Heart right ventricle (tissue), 16 donors: ENCODE results near the gene ANXA2. TPM values are rescaled to one million over a fixed set of nuclear protein-coding genes. Genes with fewer than 3 reads are reported as not detected.
A peak's percentile ranks its signal among the peaks of the same experiment; 100 is the strongest.

Experiments
- ATAC-seq, 8 donors: fragments of 200-7000 bp; cut with Tn5 transposase; one replicate each; pipeline ENCODE4 v1.9.1; 2020; ENCODE audit warnings: mild to moderate bottlenecking in 8 of 8, moderate library complexity in 8 of 8, moderate number of reproducible peaks in 1 of 8
- DNase-seq, 2 donors: peaks; one replicate each; pipeline ENCODE4 v3.0.0-alpha.2; 2020
- H3K27ac ChIP-seq, 10 donors: fragments of 200-600 bp; sonication (generic) in 2 of 10; one replicate each; pipeline versions ENCODE4 v1.5.0 to v1.8.0; 2020 to 2022; ENCODE audit warnings: mild to moderate bottlenecking in 3 of 10
- H3K27me3 ChIP-seq, 7 donors: fragments of 200-600 bp; one replicate each; pipeline ENCODE4 v1.8.0; 2021 to 2022; ENCODE audit warnings: mild to moderate bottlenecking in 2 of 7
- H3K36me3 ChIP-seq, 9 donors: fragments of 200-600 bp; sonication (generic) in 1 of 9; one replicate each; pipeline versions ENCODE4 v1.5.0 to v1.8.0; 2020 to 2022; ENCODE audit warnings: mild to moderate bottlenecking in 2 of 9
- H3K4me1 ChIP-seq, 9 donors: fragments of 200-600 bp; sonication (generic) in 1 of 9; one replicate each; pipeline versions ENCODE4 v1.5.0 to v1.8.0; 2020 to 2022; ENCODE audit warnings: mild to moderate bottlenecking in 4 of 9
- H3K4me3 ChIP-seq, 10 donors: fragments of 200-600 bp; sonication (generic) in 2 of 10; one replicate each; pipeline versions ENCODE4 v1.5.0 to v1.8.0; 2020 to 2022; ENCODE audit warnings: mild to moderate bottlenecking in 7 of 10, moderate library complexity in 2 of 10
- H3K9me3 ChIP-seq, 11 donors: fragments of 200-600 bp in 10 of 11; sonication (generic) in 2 of 11; one replicate each; pipeline versions ENCODE4 v1.5.0 to v1.8.0; 2013 to 2022; ENCODE audit warnings: mild to moderate bottlenecking in 2 of 11, control low read depth in 1 of 11, moderate library complexity in 1 of 11
- WGBS, 2 donors: extraction: QIAGEN DNeasy Blood & Tissue Kit; methylation state at CpG; one replicate each; pipeline ENCODE4 v1.1.7; 2013; ENCODE audit warnings: inconsistent platforms in 1 of 2; 5-methylcytosine and 5-hydroxymethylcytosine counted together
- intact Hi-C, 10 donors: fragments of 100-400 bp; cut with DNase I; formaldehyde crosslinking; loops; one replicate each; pipeline versions ENCODE4 v1.11.1 to v1.14.2; 2022
- polyA plus RNA-seq, 2 donors: library from polyadenylated mRNA; stranded (reverse); fragments of 200-250 nt; gene quantifications; one replicate each; pipeline ENCODE4 v1.2.3, GENCODE V29; 2013
- total RNA-seq, 10 donors: library from RNA; stranded (reverse); fragmentation: NEBNext Ultra II Directional in 3 of 10; extraction: Animal tissue kit (Norgen Biotek cat#: 25700) in 3 of 10; gene quantifications; one replicate each; pipeline versions ENCODE4 v1.2.1 to v1.2.4, GENCODE V29; 2021 to 2023
- TF ChIP-seq, protein P1 (sequence below), 9 donors: fragments of 200-600 bp; sonication (generic) in 2 of 9; IDR thresholded peaks; one replicate each; pipeline versions ENCODE4 v1.5.0 to v1.8.0; 2021 to 2022; ENCODE audit warnings: antibody characterized with exemption in 9 of 9, mild to moderate bottlenecking in 5 of 9, moderate library complexity in 1 of 9
- donor health status: Arrhythmogenic right ventricular cardiomyopathy.
- donor health status: ischemic (EF 13 %, LVEDD 7.1; RV severe dilation, severe dysfunction).
- donor health status: healthy with polysubstance abuse.
- donor health status: DM: no; HTN: yes; CAD: no.
- donor health status: DM: no; HTN: no; CAD: no.
- donor health status: ischemic (EF 25% LVEDD 6.9; RV normal size, moderate dysfunction).
- donor health status: ischemic (EF 25% LVEDD 5.7; RV mildly dilated, moderate dysfunction).
- donor health status: healthy.
- donor health status: DM: yes; HTN: yes; CAD: no.
- donor health status: Ischemic cardiomyopathy.
- donor health status: ischemic (EF 35%, LVEDD 5.7; RV mildly dilated, moderate dysfunction).
- donor health status: nonischemic (EF 11% LVEDD 7.7; RV severe dilation, severe dysfunction).
- donor health status: DM: yes; HTN: yes; CAD: no.
- donor health status: PGD.
- donor health status: ischemic (EF 29% LVEDD 5.4; RV normal size, mild dysfunction).
- donor health status: nonischemic (EF 23%, LVEDD 6.1; RV moderate dilation, normal function).

Gene ANXA2
- total and polyA plus RNA-seq, 12 donors: 98.7 to 539 (median 145) TPM

DNA sequence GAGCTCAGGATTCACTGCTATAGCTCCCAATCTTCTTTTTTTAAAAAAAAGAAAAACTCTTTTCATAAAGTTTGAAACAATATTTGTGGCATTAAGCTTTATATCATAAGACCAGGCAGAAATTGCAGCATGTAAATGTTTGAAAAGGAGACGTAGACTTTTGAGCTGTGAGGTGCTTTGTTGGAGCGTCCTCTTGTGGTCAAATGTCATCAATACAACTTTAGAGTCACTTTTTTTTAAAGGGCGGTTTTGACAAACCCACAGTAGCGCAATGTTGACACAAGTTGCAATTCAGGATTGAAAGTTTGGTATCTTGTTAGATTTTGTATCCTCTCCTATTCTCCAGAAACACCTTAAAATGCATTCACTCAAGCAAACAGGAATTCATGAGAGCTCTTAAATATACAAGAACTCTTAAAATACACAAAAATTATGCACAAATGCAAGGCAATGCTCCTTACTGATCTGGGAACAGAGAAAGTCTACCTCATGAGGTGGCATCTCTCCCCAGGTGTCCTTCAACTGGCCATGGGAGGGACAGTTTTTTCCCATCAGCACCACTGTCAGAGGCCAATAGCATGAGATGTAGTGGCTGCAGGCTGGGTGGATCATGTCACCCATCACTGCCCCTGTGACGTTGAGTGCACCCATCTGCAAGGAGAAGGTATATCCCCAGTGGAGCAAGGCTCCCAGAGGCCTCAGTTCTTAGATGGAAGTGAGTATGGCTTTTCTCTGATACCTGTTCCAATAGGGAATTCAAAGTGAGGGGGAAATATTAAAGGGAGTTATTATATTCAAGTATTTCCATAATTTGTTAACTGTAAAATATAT lies 70.7 kb downstream of the ANXA2 start:
- 14 to 16% methylated on average over 5 of the region's 5 CpGs for WGBS, 2 donors
- peak in 1 of 2 donors; percentile 15 for DNase-seq

DNA sequence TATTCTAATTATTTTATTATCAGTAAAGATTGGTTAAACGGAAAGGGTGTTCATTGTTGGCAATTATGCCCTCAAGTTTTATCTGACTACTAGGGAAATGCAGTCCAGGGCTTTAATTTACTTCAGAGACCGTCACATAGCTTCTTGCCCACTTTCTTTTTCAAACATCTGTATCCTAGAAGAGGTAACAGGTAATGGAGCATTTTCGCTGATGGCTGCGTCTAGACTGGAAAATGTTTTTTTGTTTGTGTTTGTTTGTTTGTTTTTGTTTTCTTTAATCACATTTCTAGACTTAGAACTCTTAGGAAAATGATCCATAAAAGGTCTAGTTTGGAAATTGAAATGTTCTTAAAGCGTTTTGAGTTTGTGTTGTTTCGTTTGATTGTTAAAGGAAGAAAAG lies 71.4 kb downstream of the ANXA2 start:
- intact Hi-C loops: loop anchor here in 9 of 10 donors (2.0 to 10.0 kb wide), 5 partner anchors 412 to 632 kb away; no protein-coding TSS in a partner anchor
- Histone ChIP-seq H3K9me3 (no peaks in the 10 kb centered on the region), H3K27me3 (peaks cover 0 to 73% (median 35%) of the 10 kb centered on the region in 7 donors), H3K27ac (no peak overlapping the region), H3K36me3 (no peaks in the 10 kb centered on the region), H3K4me3 (no peak overlapping the region), H3K4me1 (peaks cover 0 to 5% (median 0%) of the 10 kb centered on the region in 9 donors)
- no peak for ATAC-seq
- TF ChIP-seq, protein P1, sequence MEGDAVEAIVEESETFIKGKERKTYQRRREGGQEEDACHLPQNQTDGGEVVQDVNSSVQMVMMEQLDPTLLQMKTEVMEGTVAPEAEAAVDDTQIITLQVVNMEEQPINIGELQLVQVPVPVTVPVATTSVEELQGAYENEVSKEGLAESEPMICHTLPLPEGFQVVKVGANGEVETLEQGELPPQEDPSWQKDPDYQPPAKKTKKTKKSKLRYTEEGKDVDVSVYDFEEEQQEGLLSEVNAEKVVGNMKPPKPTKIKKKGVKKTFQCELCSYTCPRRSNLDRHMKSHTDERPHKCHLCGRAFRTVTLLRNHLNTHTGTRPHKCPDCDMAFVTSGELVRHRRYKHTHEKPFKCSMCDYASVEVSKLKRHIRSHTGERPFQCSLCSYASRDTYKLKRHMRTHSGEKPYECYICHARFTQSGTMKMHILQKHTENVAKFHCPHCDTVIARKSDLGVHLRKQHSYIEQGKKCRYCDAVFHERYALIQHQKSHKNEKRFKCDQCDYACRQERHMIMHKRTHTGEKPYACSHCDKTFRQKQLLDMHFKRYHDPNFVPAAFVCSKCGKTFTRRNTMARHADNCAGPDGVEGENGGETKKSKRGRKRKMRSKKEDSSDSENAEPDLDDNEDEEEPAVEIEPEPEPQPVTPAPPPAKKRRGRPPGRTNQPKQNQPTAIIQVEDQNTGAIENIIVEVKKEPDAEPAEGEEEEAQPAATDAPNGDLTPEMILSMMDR (IDR thresholded peaks at IDR 0.05): no peak
- no peak for DNase-seq
- 27% methylated on average over 6 of the region's 6 CpGs for WGBS, 2 donors

More for the DNA sequence above, 70.7 kb downstream of the ANXA2 start:
- Histone ChIP-seq H3K27ac (no peak overlapping the region), H3K9me3 (no peaks in the 10 kb centered on the region), H3K36me3 (no peaks in the 10 kb centered on the region), H3K4me1 (peaks cover 0 to 5% (median 0%) of the 10 kb centered on the region in 9 donors), H3K27me3 (peaks cover 0 to 73% (median 35%) of the 10 kb centered on the region in 7 donors), H3K4me3 (no peak overlapping the region)
- intact Hi-C loops: loop anchor here in 9 of 10 donors (2.0 to 10.0 kb wide), 5 partner anchors 412 to 632 kb away; no protein-coding TSS in a partner anchor
- no peak for ATAC-seq
- TF ChIP-seq, protein P1 (IDR thresholded peaks at IDR 0.05): peak; percentile 59 to 90 (median 81)

DNA sequence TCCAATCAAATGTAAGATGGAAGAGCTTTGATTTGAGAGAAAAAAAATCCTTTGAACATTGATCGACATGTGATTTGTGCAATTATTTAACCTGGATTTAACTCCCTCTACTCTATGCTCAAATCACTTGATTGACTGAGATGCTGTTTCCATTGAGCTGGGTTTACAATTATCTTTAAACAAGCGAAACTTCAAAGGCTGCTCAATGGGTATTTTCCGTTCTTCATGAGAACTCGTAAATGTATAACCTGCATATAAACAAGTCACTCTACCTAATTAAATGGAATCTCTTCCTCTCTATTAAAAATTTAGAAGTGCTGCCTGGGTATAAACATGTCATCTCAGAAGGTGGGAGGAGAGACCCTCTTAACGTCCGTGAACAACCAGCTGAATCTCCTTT lies 71.9 kb downstream of the ANXA2 start:
- H3K27me3 ChIP-seq: peaks cover 0 to 74% (median 35%) of the 10 kb centered on the region in 7 donors
- H3K9me3 ChIP-seq: no peaks in the 10 kb centered on the region
- WGBS, 2 donors: 65 to 71% methylated on average over 6 of the region's 6 CpGs
- H3K4me1 ChIP-seq: peaks cover 0 to 5% (median 0%) of the 10 kb centered on the region in 9 donors
- no peaks in the 10 kb centered on the region for H3K36me3 ChIP-seq
- H3K4me3 ChIP-seq: no peak overlapping the region
- ATAC-seq (no peak), DNase-seq (no peak)
- intact Hi-C loops: loop anchor here in 9 of 10 donors (2.0 to 10.0 kb wide), 5 partner anchors 411 to 631 kb away; no protein-coding TSS in a partner anchor
- no peak overlapping the region for H3K27ac ChIP-seq
- TF ChIP-seq, protein P1 (IDR thresholded peaks at IDR 0.05): no peak

DNA sequence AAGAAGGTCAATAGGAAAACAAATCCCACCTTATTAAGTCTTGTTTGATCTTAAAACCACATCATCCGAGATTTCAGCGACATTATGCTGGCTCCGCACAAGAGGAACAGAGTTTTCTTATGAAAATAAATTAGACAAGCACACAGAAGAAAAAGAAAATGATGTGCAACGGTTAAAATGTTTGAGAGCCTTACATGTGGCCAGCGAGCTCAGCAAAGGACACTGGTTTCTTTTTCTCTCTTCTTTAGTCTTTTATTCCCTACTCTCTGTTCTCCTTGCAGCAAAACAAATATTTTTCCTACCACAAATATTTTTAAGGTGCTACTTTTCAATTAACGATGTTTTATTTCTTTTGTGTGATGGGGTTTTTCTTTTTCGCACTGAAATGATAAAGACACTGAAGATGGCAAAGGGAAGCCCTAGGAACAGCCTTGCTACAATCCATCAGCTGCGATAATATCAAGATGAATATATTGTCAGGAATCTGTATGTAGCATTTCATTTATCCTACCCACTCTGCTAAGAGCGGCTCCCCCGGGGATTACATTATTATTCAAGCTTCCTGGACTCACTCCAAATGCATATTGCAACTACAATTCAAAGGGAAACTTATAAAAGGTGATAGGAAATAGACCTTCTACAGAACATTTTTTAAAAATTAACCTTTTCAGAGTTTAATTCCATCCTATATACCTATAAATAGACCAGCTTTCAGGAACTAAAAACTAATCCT lies 72.9 kb downstream of the ANXA2 start:
- H3K27ac ChIP-seq: no peak overlapping the region
- peaks cover 0 to 72% (median 35%) of the 10 kb centered on the region in 7 donors for H3K27me3 ChIP-seq
- no peaks in the 10 kb centered on the region for H3K9me3 ChIP-seq
- TF ChIP-seq, protein P1 (IDR thresholded peaks at IDR 0.05): no peak
- no peak for ATAC-seq
- no peaks in the 10 kb centered on the region for H3K36me3 ChIP-seq
- H3K4me3 ChIP-seq: no peak overlapping the region
- intact Hi-C loops: loop anchor here in 9 of 10 donors (5.0 to 10.0 kb wide), 4 partner anchors 410 to 630 kb away; no protein-coding TSS in a partner anchor
- DNase-seq: no peak
- H3K4me1 ChIP-seq: peaks cover 0 to 5% (median 0%) of the 10 kb centered on the region in 9 donors
- 54 to 56% methylated on average over 10 of the region's 10 CpGs for WGBS, 2 donors
